GM19025 (cell line): ENCODE data around the gene KLF1.

Experiments used
- ATAC-seq: cut with Tn5 transposase; IDR thresholded peaks from one replicate; pipeline ENCODE4 v1.9.1; 2021; ENCODE audit warnings: mild to moderate bottlenecking, low read depth, moderate library complexity; ENCODE audit not compliant: unreplicated experiment

KLF1 gene

GRCh38 chr19:12838886-12839756, 47.9 kb downstream of the KLF1 start:
- no peak for ATAC-seq

- ATAC-seq: no peak
Measured at GRCh38 chr19:12838182-12838885, 48.7 kb downstream of the KLF1 start, which contains the start of gene MAST1. TSS of gene MAST1 (plus strand) at chr19:12838515. CDS start at chr19:12838573, 58 bp downstream.

GRCh38 chr19:12837225-12837624, 49.8 kb downstream of the KLF1 start:
- ATAC-seq: no peak

- ATAC-seq: no peak
Measured at GRCh38 chr19:12836529-12836863, 50.5 kb downstream of the KLF1 start.

- no peak for ATAC-seq
Measured at GRCh38 chr19:12834976-12835757, 51.8 kb downstream of the KLF1 start.

GRCh38 chr19:12834566-12834943, 52.4 kb downstream of the KLF1 start, which contains the start of gene RTBDN:
TSS of gene RTBDN (minus strand) at chr19:12834579. CDS start at chr19:12829979, 4,600 bp downstream.
- ATAC-seq: no peak
